Heart left ventricle (tissue), 13 donors: ENCODE data around the gene BPHL.

Source experiments
- POLR2A ChIP-seq, 2 donors: fragments of 450-650 bp; IDR thresholded peaks; one replicate each; pipeline ENCODE4 v1.6.1; 2017; ENCODE audit warnings: antibody characterized with exemption in 2 of 2, mild to moderate bottlenecking in 2 of 2, moderate library complexity in 2 of 2
- TF ChIP-seq, protein P1 (sequence below), 12 donors: fragments of 200-600 bp; sonication (generic) in 4 of 12; IDR thresholded peaks; one replicate each; pipeline versions ENCODE4 v1.5.0 to v1.8.0; 2018 to 2022; ENCODE audit warnings: antibody characterized with exemption in 12 of 12, mild to moderate bottlenecking in 5 of 12
- donor health status: ischemic (EF 13 %, LVEDD 7.1; RV severe dilation, severe dysfunction).
- donor health status: DM: no; HTN: yes; CAD: no.
- donor health status: DM: no; HTN: no; CAD: no.
- donor health status: ischemic (EF 25% LVEDD 6.9; RV normal size, moderate dysfunction).
- donor health status: ischemic (EF 25% LVEDD 5.7; RV mildly dilated, moderate dysfunction).
- donor health status: ischemic (EF 35%, LVEDD 5.7; RV mildly dilated, moderate dysfunction).
- donor health status: nonischemic (EF 11% LVEDD 7.7; RV severe dilation, severe dysfunction).
- donor health status: DM: yes; HTN: yes; CAD: no.
- donor health status: PGD.
- donor health status: ischemic (EF 29% LVEDD 5.4; RV normal size, mild dysfunction).
- donor health status: nonischemic (EF 23%, LVEDD 6.1; RV moderate dilation, normal function).

DNA sequence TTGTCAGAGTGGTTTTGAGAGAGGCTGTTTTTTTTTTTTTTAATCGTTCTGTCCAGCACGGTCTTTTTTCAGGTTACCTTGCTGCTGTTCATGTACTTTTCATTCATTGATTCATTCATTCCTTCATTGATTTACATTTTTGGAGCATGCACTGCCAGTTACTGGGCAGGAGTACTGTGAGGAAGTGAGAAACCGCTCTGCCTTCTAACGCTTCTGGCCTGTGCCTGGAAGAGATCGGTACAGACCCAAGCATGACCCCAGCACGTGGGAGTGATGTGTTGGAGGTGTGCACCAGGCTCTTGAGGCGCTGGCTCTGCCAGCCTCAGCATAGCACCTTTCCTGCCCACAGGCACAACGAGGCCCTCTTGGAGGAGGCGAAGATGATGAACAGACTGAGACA is 41.1 kb upstream of the BPHL start:
- TF ChIP-seq, protein P1, sequence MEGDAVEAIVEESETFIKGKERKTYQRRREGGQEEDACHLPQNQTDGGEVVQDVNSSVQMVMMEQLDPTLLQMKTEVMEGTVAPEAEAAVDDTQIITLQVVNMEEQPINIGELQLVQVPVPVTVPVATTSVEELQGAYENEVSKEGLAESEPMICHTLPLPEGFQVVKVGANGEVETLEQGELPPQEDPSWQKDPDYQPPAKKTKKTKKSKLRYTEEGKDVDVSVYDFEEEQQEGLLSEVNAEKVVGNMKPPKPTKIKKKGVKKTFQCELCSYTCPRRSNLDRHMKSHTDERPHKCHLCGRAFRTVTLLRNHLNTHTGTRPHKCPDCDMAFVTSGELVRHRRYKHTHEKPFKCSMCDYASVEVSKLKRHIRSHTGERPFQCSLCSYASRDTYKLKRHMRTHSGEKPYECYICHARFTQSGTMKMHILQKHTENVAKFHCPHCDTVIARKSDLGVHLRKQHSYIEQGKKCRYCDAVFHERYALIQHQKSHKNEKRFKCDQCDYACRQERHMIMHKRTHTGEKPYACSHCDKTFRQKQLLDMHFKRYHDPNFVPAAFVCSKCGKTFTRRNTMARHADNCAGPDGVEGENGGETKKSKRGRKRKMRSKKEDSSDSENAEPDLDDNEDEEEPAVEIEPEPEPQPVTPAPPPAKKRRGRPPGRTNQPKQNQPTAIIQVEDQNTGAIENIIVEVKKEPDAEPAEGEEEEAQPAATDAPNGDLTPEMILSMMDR (IDR thresholded peaks at IDR 0.05), result no peak
- no peak for TF ChIP-seq POLR2A (IDR thresholded peaks at IDR 0.05)
